Measurements from ENCODE around the gene PDILT.

DNA sequence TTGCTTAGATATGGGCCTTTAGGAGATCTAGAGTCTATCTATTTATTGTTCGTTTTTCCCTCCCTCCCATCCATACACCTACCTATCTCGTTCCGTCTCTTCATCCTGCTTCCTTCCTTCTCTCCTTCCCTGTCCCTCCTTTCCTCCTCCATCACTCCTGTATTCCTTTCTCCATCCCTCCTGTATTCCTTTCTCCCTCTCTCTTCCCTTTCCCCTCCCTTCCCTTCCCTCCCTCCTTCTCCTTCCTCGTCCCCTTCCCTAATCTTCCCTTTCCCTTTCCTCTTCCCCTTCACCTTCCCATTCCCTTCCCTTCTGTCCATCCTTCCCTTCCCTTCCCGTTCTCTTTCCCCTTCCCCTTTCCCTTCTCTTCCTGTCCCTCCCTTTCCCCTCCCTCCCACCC is 87.8 kb downstream of the PDILT start:
- TF ChIP-seq, protein P1, sequence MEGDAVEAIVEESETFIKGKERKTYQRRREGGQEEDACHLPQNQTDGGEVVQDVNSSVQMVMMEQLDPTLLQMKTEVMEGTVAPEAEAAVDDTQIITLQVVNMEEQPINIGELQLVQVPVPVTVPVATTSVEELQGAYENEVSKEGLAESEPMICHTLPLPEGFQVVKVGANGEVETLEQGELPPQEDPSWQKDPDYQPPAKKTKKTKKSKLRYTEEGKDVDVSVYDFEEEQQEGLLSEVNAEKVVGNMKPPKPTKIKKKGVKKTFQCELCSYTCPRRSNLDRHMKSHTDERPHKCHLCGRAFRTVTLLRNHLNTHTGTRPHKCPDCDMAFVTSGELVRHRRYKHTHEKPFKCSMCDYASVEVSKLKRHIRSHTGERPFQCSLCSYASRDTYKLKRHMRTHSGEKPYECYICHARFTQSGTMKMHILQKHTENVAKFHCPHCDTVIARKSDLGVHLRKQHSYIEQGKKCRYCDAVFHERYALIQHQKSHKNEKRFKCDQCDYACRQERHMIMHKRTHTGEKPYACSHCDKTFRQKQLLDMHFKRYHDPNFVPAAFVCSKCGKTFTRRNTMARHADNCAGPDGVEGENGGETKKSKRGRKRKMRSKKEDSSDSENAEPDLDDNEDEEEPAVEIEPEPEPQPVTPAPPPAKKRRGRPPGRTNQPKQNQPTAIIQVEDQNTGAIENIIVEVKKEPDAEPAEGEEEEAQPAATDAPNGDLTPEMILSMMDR (IDR thresholded peaks at IDR 0.05; ENCODE audit: insufficient read depth, low read depth, low read length): no peak
- no peak for TF ChIP-seq EZH2 (IDR thresholded peaks at IDR 0.05; ENCODE audit: insufficient read depth, low read length)

All from astrocyte (in vitro differentiated cells and primary cell).